ENCODE results near the gene POLE. TPM values are rescaled to one million over a fixed set of nuclear protein-coding genes. Genes with fewer than 3 reads are reported as not detected.

The POLE gene
- total and polyA plus RNA-seq, 2 experiments from 2014 or later = 6.0 to 16.2 TPM

GRCh38 chr12:132719954-132720324 is 32.8 kb upstream of the POLE start:
- no peak for DNase-seq
- no peaks in the 10 kb centered on the region for H3K9me2 ChIP-seq (ENCODE audit: insufficient read depth)
- no peaks in the 10 kb centered on the region for H3K9me3 ChIP-seq (ENCODE audit: low read depth)
- peaks cover 18% of the 10 kb centered on the region for H3F3A ChIP-seq (ENCODE audit: insufficient read depth)
- H3K36me3 ChIP-seq (ENCODE audit: low read depth) = peaks cover 29% of the 10 kb centered on the region; the same call in 1 of the 2 replicates
- TF ChIP-seq EZH2 (IDR thresholded peaks at IDR 0.05; ENCODE audit: insufficient read depth, poor library complexity, severe bottlenecking) = no peak
- TF ChIP-seq EZH2phosphoT487 (IDR thresholded peaks at IDR 0.05; ENCODE audit: insufficient read depth, low read depth) = no peak
- no peaks in the 10 kb centered on the region for H3K27me3 ChIP-seq (replicated peaks; ENCODE audit: insufficient read depth)
- no peaks in the 10 kb centered on the region for H3K4me1 ChIP-seq (ENCODE audit: insufficient read depth)
- no peak overlapping the region for H3K4me3 ChIP-seq
- H2AFZ ChIP-seq = no peak overlapping the region
- in situ Hi-C loops (cut with MboI) = no loop called here
- H3K4me2 ChIP-seq (ENCODE audit: unreplicated experiment) = no peak overlapping the region
- H3K27ac ChIP-seq = no peak overlapping the region
- peaks cover 46% of the 10 kb centered on the region for H3K79me2 ChIP-seq (ENCODE audit: insufficient read depth)
- WGBS, 2 experiments (ENCODE audit: low coverage in 1 of 2, low lambda C conversion rate in 2 of 2, missing lambda C conversion rate in 2 of 2) = 93 to 94% methylated on average over 12 of the region's 12 CpGs
- no peak overlapping the region for H3K9ac ChIP-seq
- H4K20me1 ChIP-seq (ENCODE audit: insufficient read depth) = no peaks in the 10 kb centered on the region

GRCh38 chr12:132719141-132719953 is 32.2 kb upstream of the POLE start:
- no peak overlapping the region for H2AFZ ChIP-seq
- no peak for DNase-seq
- no peak overlapping the region for H3K4me3 ChIP-seq
- H3K4me1 ChIP-seq (ENCODE audit: insufficient read depth) = no peaks in the 10 kb centered on the region
- H3K9ac ChIP-seq = no peak overlapping the region
- 87 to 88% methylated on average over 29 to 31 of the region's 31 CpGs for WGBS, 2 experiments (ENCODE audit: low coverage in 1 of 2, low lambda C conversion rate in 2 of 2, missing lambda C conversion rate in 2 of 2)
- no peaks in the 10 kb centered on the region for H4K20me1 ChIP-seq (ENCODE audit: insufficient read depth)
- H3K9me2 ChIP-seq (ENCODE audit: insufficient read depth) = no peaks in the 10 kb centered on the region
- peaks cover 18% of the 10 kb centered on the region; the same call in 1 of the 2 replicates for H3F3A ChIP-seq (ENCODE audit: insufficient read depth)
- no peak overlapping the region for H3K4me2 ChIP-seq (ENCODE audit: unreplicated experiment)
- H3K9me3 ChIP-seq (ENCODE audit: low read depth) = no peaks in the 10 kb centered on the region
- H3K27ac ChIP-seq = no peak overlapping the region
- no peak for TF ChIP-seq EZH2 (IDR thresholded peaks at IDR 0.05; ENCODE audit: insufficient read depth, poor library complexity, severe bottlenecking)
- no peak for TF ChIP-seq EZH2phosphoT487 (IDR thresholded peaks at IDR 0.05; ENCODE audit: insufficient read depth, low read depth)
- H3K36me3 ChIP-seq (ENCODE audit: low read depth) = peaks cover 28% of the 10 kb centered on the region; the same call in 1 of the 2 replicates
- in situ Hi-C loops (cut with MboI) = no loop called here
- peaks cover 48% of the 10 kb centered on the region for H3K79me2 ChIP-seq (ENCODE audit: insufficient read depth)
- H3K27me3 ChIP-seq (replicated peaks; ENCODE audit: insufficient read depth) = no peaks in the 10 kb centered on the region

GRCh38 chr12:132718644-132719043 is 31.5 kb upstream of the POLE start:
- TF ChIP-seq EZH2 (IDR thresholded peaks at IDR 0.05; ENCODE audit: insufficient read depth, poor library complexity, severe bottlenecking) (no peak), EZH2phosphoT487 (IDR thresholded peaks at IDR 0.05; ENCODE audit: insufficient read depth, low read depth) (no peak)
- 88 to 92% methylated on average over 16 to 21 of the region's 21 CpGs for WGBS, 2 experiments (ENCODE audit: low coverage in 1 of 2, low lambda C conversion rate in 2 of 2, missing lambda C conversion rate in 2 of 2)
- no peak overlapping the region for H3K9ac ChIP-seq
- no peaks in the 10 kb centered on the region for H3K27me3 ChIP-seq (replicated peaks; ENCODE audit: insufficient read depth)
- in situ Hi-C loops (cut with MboI) = no loop called here
- no peak overlapping the region for H2AFZ ChIP-seq
- peaks cover 17% of the 10 kb centered on the region; the same call in 1 of the 2 replicates for H3F3A ChIP-seq (ENCODE audit: insufficient read depth)
- no peak overlapping the region for H3K27ac ChIP-seq
- H3K9me3 ChIP-seq (ENCODE audit: low read depth) = no peaks in the 10 kb centered on the region
- H3K4me2 ChIP-seq (ENCODE audit: unreplicated experiment) = no peak overlapping the region
- no peaks in the 10 kb centered on the region for H3K9me2 ChIP-seq (ENCODE audit: insufficient read depth)
- peaks cover 22% of the 10 kb centered on the region; the same call in 1 of the 2 replicates for H3K36me3 ChIP-seq (ENCODE audit: low read depth)
- DNase-seq = no peak
- no peaks in the 10 kb centered on the region for H4K20me1 ChIP-seq (ENCODE audit: insufficient read depth)
- no peak overlapping the region for H3K4me3 ChIP-seq
- H3K79me2 ChIP-seq (ENCODE audit: insufficient read depth) = peaks cover 48% of the 10 kb centered on the region
- no peaks in the 10 kb centered on the region for H3K4me1 ChIP-seq (ENCODE audit: insufficient read depth)

GRCh38 chr12:132717531-132718387 is 30.6 kb upstream of the POLE start:
- no peak overlapping the region for H2AFZ ChIP-seq
- peaks cover 13% of the 10 kb centered on the region; the same call in 1 of the 2 replicates for H3K36me3 ChIP-seq (ENCODE audit: low read depth)
- H3K4me1 ChIP-seq (ENCODE audit: insufficient read depth) = no peaks in the 10 kb centered on the region
- DNase-seq = peak; percentile 32
- peaks cover 48% of the 10 kb centered on the region for H3K79me2 ChIP-seq (ENCODE audit: insufficient read depth)
- H3K9me3 ChIP-seq (ENCODE audit: low read depth) = no peaks in the 10 kb centered on the region
- H3K9me2 ChIP-seq (ENCODE audit: insufficient read depth) = no peaks in the 10 kb centered on the region
- H3F3A ChIP-seq (ENCODE audit: insufficient read depth) = peaks cover 10% of the 10 kb centered on the region; the same call in 1 of the 2 replicates
- no peak overlapping the region for H3K9ac ChIP-seq
- no peak overlapping the region for H3K27ac ChIP-seq
- no peaks in the 10 kb centered on the region for H4K20me1 ChIP-seq (ENCODE audit: insufficient read depth)
- TF ChIP-seq EZH2phosphoT487 (IDR thresholded peaks at IDR 0.05; ENCODE audit: insufficient read depth, low read depth) = no peak
- no peak for TF ChIP-seq EZH2 (IDR thresholded peaks at IDR 0.05; ENCODE audit: insufficient read depth, poor library complexity, severe bottlenecking)
- no peak overlapping the region for H3K4me2 ChIP-seq (ENCODE audit: unreplicated experiment)
- no peak overlapping the region for H3K4me3 ChIP-seq
- no peaks in the 10 kb centered on the region for H3K27me3 ChIP-seq (replicated peaks; ENCODE audit: insufficient read depth)
- WGBS, 2 experiments (ENCODE audit: low coverage in 1 of 2, low lambda C conversion rate in 2 of 2, missing lambda C conversion rate in 2 of 2) = 95% methylated on average over 58 to 61 of the region's 61 CpGs
- in situ Hi-C loops (cut with MboI) = no loop called here
